WTC11 (cell line): ENCODE results near the gene NDUFAF8.

Experiments
- JUN ChIP-seq: sonication (generic); formaldehyde crosslinking; IDR thresholded peaks from 2 replicates; pipeline ENCODE4 v1.8.0; 2023; ENCODE audit warnings: mild to moderate bottlenecking, missing genetic modification reagents
- NFYB ChIP-seq: sonication (generic); formaldehyde crosslinking; conservative IDR thresholded peaks from 2 replicates; pipeline ENCODE4 v1.8.0; 2022; ENCODE audit warnings: low read depth, missing genetic modification reagents
- NR1H2 ChIP-seq: sonication (generic); formaldehyde crosslinking; IDR thresholded peaks from 2 replicates; pipeline ENCODE4 v1.9.0; 2021; ENCODE audit warnings: mild to moderate bottlenecking, moderate library complexity, missing genetic modification reagents
- TCF7 ChIP-seq: sonication (generic); formaldehyde crosslinking; IDR thresholded peaks from 2 replicates; pipeline ENCODE4 v1.8.0; 2022; ENCODE audit warnings: mild to moderate bottlenecking, low read depth, missing genetic modification reagents, moderate library complexity
- ZNF121 ChIP-seq: sonication (generic); formaldehyde crosslinking; IDR thresholded peaks from 2 replicates; pipeline ENCODE4 v1.8.0; 2023; ENCODE audit warnings: missing genetic modification reagents
- TF ChIP-seq, protein P1 (sequence below): sonication (generic); formaldehyde crosslinking; IDR thresholded peaks from 2 replicates; pipeline ENCODE4 v1.8.1; 2023; ENCODE audit warnings: mild to moderate bottlenecking, missing genetic modification reagents, moderate library complexity
- TF ChIP-seq, protein P2 (sequence below): fragments of 200-600 bp; IDR thresholded peaks from 2 replicates; pipeline ENCODE4 v1.8.0; 2022; ENCODE audit warnings: antibody characterized with exemption
- TF ChIP-seq, protein P3 (sequence below): sonication (generic); formaldehyde crosslinking; IDR thresholded peaks from 2 replicates; pipeline ENCODE4 v1.8.1; 2023; ENCODE audit warnings: mild to moderate bottlenecking, missing genetic modification reagents, borderline replicate concordance
- TF ChIP-seq, protein P4 (sequence below): sonication (generic); formaldehyde crosslinking; IDR thresholded peaks from 2 replicates; pipeline ENCODE4 v1.8.0; 2022; ENCODE audit warnings: mild to moderate bottlenecking, missing genetic modification reagents

DNA sequence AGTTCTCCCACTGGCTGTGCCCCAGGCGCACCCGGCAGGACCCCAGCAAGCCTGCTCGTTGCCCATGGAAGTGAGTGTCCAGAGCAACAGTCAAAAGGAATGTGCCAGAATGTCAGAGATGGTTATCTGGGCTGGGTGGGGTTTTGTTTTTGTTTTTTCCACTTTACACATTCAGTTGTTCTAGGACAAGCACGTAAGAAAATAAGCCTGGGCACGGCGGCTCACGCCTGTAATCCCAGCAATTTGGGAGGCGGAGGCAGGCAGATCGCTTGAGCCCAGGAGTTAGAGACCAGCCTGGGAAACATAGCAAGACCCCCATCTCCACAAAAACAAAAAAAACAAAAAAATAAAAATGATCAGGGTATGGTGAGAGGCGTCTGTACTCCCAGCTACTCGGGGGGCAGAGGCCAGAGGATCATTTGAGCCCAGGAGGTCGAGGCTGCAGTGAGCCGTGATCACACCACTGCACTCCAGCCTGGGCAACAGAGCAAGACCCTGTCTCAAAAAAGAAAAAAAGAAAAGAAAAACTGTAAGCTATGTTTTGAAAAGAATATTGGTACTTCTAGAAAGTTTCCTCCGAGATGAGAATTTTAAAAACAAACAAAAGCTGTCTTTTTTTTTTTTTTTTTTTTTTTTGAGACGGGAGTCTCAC, 8.3 kb downstream of the NDUFAF8 start:
- TF ChIP-seq ZNF121 (CRISPR knock-in tag) (no peak), NFYB (CRISPR knock-in tag) (no peak), TCF7 (CRISPR knock-in tag) (no peak), NR1H2 (CRISPR knock-in tag) (no peak), JUN (CRISPR knock-in tag) (no peak)
- TF ChIP-seq, protein P1, sequence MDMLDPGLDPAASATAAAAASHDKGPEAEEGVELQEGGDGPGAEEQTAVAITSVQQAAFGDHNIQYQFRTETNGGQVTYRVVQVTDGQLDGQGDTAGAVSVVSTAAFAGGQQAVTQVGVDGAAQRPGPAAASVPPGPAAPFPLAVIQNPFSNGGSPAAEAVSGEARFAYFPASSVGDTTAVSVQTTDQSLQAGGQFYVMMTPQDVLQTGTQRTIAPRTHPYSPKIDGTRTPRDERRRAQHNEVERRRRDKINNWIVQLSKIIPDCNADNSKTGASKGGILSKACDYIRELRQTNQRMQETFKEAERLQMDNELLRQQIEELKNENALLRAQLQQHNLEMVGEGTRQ (CRISPR knock-in tag) = no peak
- TF ChIP-seq, protein P2, sequence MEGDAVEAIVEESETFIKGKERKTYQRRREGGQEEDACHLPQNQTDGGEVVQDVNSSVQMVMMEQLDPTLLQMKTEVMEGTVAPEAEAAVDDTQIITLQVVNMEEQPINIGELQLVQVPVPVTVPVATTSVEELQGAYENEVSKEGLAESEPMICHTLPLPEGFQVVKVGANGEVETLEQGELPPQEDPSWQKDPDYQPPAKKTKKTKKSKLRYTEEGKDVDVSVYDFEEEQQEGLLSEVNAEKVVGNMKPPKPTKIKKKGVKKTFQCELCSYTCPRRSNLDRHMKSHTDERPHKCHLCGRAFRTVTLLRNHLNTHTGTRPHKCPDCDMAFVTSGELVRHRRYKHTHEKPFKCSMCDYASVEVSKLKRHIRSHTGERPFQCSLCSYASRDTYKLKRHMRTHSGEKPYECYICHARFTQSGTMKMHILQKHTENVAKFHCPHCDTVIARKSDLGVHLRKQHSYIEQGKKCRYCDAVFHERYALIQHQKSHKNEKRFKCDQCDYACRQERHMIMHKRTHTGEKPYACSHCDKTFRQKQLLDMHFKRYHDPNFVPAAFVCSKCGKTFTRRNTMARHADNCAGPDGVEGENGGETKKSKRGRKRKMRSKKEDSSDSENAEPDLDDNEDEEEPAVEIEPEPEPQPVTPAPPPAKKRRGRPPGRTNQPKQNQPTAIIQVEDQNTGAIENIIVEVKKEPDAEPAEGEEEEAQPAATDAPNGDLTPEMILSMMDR = no peak
- TF ChIP-seq, protein P3, sequence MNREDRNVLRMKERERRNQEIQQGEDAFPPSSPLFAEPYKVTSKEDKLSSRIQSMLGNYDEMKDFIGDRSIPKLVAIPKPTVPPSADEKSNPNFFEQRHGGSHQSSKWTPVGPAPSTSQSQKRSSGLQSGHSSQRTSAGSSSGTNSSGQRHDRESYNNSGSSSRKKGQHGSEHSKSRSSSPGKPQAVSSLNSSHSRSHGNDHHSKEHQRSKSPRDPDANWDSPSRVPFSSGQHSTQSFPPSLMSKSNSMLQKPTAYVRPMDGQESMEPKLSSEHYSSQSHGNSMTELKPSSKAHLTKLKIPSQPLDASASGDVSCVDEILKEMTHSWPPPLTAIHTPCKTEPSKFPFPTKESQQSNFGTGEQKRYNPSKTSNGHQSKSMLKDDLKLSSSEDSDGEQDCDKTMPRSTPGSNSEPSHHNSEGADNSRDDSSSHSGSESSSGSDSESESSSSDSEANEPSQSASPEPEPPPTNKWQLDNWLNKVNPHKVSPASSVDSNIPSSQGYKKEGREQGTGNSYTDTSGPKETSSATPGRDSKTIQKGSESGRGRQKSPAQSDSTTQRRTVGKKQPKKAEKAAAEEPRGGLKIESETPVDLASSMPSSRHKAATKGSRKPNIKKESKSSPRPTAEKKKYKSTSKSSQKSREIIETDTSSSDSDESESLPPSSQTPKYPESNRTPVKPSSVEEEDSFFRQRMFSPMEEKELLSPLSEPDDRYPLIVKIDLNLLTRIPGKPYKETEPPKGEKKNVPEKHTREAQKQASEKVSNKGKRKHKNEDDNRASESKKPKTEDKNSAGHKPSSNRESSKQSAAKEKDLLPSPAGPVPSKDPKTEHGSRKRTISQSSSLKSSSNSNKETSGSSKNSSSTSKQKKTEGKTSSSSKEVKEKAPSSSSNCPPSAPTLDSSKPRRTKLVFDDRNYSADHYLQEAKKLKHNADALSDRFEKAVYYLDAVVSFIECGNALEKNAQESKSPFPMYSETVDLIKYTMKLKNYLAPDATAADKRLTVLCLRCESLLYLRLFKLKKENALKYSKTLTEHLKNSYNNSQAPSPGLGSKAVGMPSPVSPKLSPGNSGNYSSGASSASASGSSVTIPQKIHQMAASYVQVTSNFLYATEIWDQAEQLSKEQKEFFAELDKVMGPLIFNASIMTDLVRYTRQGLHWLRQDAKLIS (CRISPR knock-in tag) = no peak
- TF ChIP-seq, protein P4, sequence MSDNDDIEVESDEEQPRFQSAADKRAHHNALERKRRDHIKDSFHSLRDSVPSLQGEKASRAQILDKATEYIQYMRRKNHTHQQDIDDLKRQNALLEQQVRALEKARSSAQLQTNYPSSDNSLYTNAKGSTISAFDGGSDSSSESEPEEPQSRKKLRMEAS = no peak
